Right ventricle myocardium inferior (tissue), 1 donor: ENCODE measurements around the gene PTH1R. TPM values are rescaled to one million over a fixed set of nuclear protein-coding genes. Genes with fewer than 3 reads are reported as not detected.
A peak's percentile ranks its signal among the peaks of the same experiment; 100 is the strongest.

ENCODE experiments used
- ATAC-seq: fragments of 200-7000 bp; cut with Tn5 transposase; one replicate; pipeline ENCODE4 v1.9.1; 2020; ENCODE audit warnings: mild to moderate bottlenecking, moderate library complexity
- DNase-seq: peaks from one replicate; pipeline ENCODE4 v3.0.0; 2021; ENCODE audit errors: missing footprints
- intact Hi-C: fragments of 100-400 bp; cut with DNase I; formaldehyde crosslinking; loops from one replicate; pipeline ENCODE4 v1.11.0; 2022
- total RNA-seq: library from RNA; stranded (reverse); fragmentation: NEBNext Ultra II Directional; extraction: Animal tissue kit (Norgen Biotek cat#: 25700); gene quantifications from one replicate; pipeline ENCODE4 v1.2.1, GENCODE V29; 2021
- donor health status: DM: no; HTN: yes; CAD: no; lungs with severe emphysema.

Gene PTH1R
- total RNA-seq, 1 donor from 2014 or later: 12.7 TPM

- intact Hi-C loops: no loop called here
- ATAC-seq: no peak
- peak; percentile 50 for DNase-seq
Observed at GRCh38 chr3:46860810-46861604, 16.5 kb upstream of the PTH1R start.

- peak; percentile 29 for ATAC-seq
- DNase-seq: peak; percentile 72
- intact Hi-C loops: no loop called here
Observed at GRCh38 chr3:46861605-46862368, 15.7 kb upstream of the PTH1R start.

- intact Hi-C loops: no loop called here
- ATAC-seq (no peak), DNase-seq (peak; percentile 33)
Observed at GRCh38 chr3:46862369-46863025, 15.0 kb upstream of the PTH1R start.

- ATAC-seq: peak; percentile 61
- DNase-seq: peak; percentile 73
- intact Hi-C loops: no loop called here
Observed at GRCh38 chr3:46863261-46863782, 14.2 kb upstream of the PTH1R start, which contains the start of gene MYL3. Gene MYL3 (minus strand): TSS chr3:46863444. CDS start chr3:46863390, 54 bp downstream.

GRCh38 chr3:46864061-46864881 lies 13.2 kb upstream of the PTH1R start:
- intact Hi-C loops: no loop called here
- DNase-seq (peak; percentile 68), ATAC-seq (peak; percentile 2)

GRCh38 chr3:46865031-46865507 lies 12.5 kb upstream of the PTH1R start:
- intact Hi-C loops: loop anchor here (5.0 kb wide), 1 partner anchor 42 kb away; no protein-coding TSS in a partner anchor
- DNase-seq (peak; percentile 83), ATAC-seq (peak; percentile 23)

- DNase-seq (peak; percentile 64), ATAC-seq (no peak)
- intact Hi-C loops: loop anchor here (5.0 kb wide), 1 partner anchor 42 kb away; no protein-coding TSS in a partner anchor
Observed at GRCh38 chr3:46865546-46865945, 12.0 kb upstream of the PTH1R start.

- ATAC-seq (no peak), DNase-seq (peak; percentile 53)
- intact Hi-C loops: loop anchor here (2.0 to 5.0 kb wide), 2 partner anchors 41 to 169 kb away; no protein-coding TSS in a partner anchor
Observed at GRCh38 chr3:46866032-46866595, 11.4 kb upstream of the PTH1R start.

GRCh38 chr3:46866720-46867549 lies 10.6 kb upstream of the PTH1R start:
- ATAC-seq: peak; percentile 37
- intact Hi-C loops: loop anchor here (1.0 to 5.0 kb wide), 3 partner anchors 28 to 170 kb away; no protein-coding TSS in a partner anchor
- DNase-seq: peak; percentile 92

- intact Hi-C loops: loop anchor here (1.0 to 5.0 kb wide), 3 partner anchors 28 to 171 kb away; no protein-coding TSS in a partner anchor
- ATAC-seq (peak; percentile 84), DNase-seq (peak; percentile 92)
Observed at GRCh38 chr3:46867550-46867898, 10.0 kb upstream of the PTH1R start.

- DNase-seq: no peak
- intact Hi-C loops: loop anchor here (5.0 kb wide), 1 partner anchor 39 kb away; no protein-coding TSS in a partner anchor
- peak; percentile 0 for ATAC-seq
Observed at GRCh38 chr3:46868287-46868686, 9.2 kb upstream of the PTH1R start.

GRCh38 chr3:46868948-46869347 lies 8.6 kb upstream of the PTH1R start:
- ATAC-seq (no peak), DNase-seq (no peak)
- intact Hi-C loops: loop anchor here (5.0 kb wide), 1 partner anchor 38 kb away; no protein-coding TSS in a partner anchor

- ATAC-seq: no peak
- no peak for DNase-seq
- intact Hi-C loops: loop anchor here (5.0 kb wide), 1 partner anchor 38 kb away; no protein-coding TSS in a partner anchor
Observed at GRCh38 chr3:46869440-46869839, 8.1 kb upstream of the PTH1R start.

GRCh38 chr3:46870651-46871050 lies 6.9 kb upstream of the PTH1R start:
- ATAC-seq: no peak
- intact Hi-C loops: loop anchor here (5.0 kb wide), 2 partner anchors 137 to 902 kb away; no protein-coding TSS in a partner anchor

GRCh38 chr3:46871222-46871621 lies 6.3 kb upstream of the PTH1R start:
- DNase-seq (no peak), ATAC-seq (no peak)
- intact Hi-C loops: loop anchor here (5.0 kb wide), 2 partner anchors 136 to 901 kb away; no protein-coding TSS in a partner anchor

More at GRCh38 chr3:46870651-46871050, 6.9 kb upstream of the PTH1R start:
- no peak for DNase-seq

- intact Hi-C loops: loop anchor here (5.0 kb wide), 2 partner anchors 134 to 899 kb away; no protein-coding TSS in a partner anchor
- DNase-seq: no peak
- ATAC-seq: no peak
Observed at GRCh38 chr3:46873521-46873920, 4.0 kb upstream of the PTH1R start.
